Skin of body (tissue), 2 donors: ENCODE measurements around the gene C11orf52. TPM values are rescaled to one million over a fixed set of nuclear protein-coding genes. Genes with fewer than 3 reads are reported as not detected.
"Not testable (repeated sequence)": the region's sequence is repeated elsewhere in the genome, so short reads cannot be mapped to it uniquely, and the experiment has no call there.

Experiments used
- DNase-seq: peaks from one replicate; lab custom pipeline; 2025; lab: John Stamatoyannopoulos, UW
- total RNA-seq: library from RNA; depleted of rRNA; stranded (reverse); fragments of >200 nt; gene quantifications from one replicate; pipeline ENCODE4 v1.2.3, GENCODE V29; 2014

The C11orf52 gene
- 1.4 TPM for total RNA-seq

DNA sequence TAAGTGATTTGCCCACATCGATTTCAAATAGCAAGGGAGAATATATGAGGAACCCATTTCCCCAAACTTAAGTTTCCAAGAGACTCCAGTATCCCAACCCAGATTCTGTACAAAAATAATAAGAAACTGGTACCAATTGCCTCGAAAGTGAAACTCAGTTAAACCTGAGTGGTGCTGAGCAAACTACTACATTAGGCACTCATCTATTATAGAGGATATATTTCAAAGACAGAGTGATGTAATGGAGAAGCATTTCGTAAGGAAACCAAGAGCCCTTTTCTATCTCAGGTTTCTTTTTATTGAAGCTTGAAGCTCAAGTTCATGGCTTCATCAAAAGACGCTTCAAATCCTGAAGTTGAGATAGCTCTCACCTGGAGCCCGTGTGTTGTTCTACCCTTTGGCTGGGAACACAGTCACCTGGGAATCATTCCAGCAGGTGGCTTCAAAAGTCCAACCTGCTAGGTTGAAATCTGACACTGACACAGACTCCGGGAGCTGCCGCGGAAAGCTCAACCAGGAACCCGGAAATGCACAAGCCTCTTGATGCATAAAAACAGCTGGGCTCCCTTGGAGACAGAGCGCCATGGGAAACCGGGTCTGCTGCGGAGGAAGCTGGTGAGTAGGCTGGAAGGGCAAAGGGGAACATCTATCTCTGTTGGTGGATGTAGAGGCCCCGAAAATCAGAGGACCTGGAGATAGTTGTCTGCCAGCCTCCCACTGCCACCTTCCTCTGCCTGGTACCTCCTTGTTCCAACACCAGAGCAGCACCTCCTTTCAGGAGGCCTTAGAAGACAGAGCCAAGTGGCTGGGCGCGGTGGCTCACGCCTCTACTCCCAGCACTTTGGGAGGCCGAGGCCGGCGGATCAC is at the start of gene C11orf52:
C11orf52 (plus strand) TSS at position 524 of the 867 bp plus-strand sequence; CDS start at position 584, 60 bp downstream.
- peak; percentile 59 for DNase-seq

DNA sequence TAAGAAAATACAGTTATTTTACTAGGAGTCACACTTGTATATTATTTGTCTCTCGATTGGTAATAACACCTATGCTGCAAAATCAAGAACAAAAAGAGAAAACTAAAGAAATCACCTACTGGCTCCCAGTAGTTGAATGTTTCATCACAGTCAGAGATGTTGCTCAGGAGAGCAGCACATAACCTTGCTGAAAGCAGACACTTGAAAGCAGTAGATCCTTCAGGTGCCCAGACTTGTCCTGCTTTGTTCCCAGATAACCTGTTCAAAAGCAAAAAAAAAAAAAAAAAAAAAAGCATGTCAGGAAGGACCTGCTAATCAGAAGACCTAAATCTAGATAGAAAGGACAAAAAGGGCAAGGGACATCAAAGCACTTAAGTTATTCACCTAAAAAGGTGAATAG is 48.6 kb upstream of the C11orf52 start:
- DNase-seq: no peak

DNA sequence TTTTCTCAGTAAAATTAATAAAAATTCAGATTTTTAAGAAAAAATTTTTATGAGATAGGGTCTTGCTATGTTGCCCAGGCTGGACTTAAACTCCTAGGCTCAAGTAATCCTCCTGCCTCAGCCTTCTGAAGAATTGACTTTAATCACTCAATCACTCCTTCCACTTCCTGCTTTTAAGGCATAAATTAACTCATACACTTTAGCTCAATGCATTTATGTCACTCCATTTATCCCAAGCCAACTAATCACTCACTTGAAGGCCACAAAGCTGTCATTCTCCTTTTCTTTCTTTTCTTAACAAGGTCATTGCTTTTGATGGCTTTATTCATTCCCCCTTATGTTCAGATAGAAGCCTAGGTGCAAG is 48.2 kb upstream of the C11orf52 start:
- no peak for DNase-seq

GRCh38 chr11:111870886-111871692 is 47.6 kb upstream of the C11orf52 start, which contains the start of gene ALG9:
Gene ALG9 (minus strand): TSS chr11:111871581. CDS start chr11:111871482, 99 bp downstream.
- DNase-seq: peak; percentile 67

DNA sequence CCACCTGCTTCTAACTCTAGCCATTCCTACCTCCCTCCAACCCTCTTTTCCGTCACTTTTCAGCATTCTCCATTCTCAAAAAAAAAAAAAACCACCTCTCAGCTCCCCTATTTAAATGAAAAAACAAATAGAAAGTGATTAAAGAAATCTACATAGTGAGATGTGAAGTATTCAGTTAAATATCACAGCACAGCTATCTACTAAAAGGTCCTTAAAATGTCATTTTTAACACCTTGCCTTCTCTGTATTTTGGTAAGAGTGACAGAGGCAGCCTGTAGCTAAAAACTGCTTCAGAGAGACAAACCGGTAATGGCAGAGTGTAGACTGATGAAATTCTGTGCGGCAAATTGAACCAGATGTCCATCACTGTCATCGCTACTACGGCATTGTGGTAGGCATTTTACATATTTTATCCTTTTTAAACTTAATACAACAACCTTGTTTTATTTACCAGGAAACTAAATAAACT is 47.0 kb upstream of the C11orf52 start:
- DNase-seq: peak; percentile 42

GRCh38 chr11:111878385-111878848 is 40.3 kb upstream of the C11orf52 start:
- DNase-seq: peak; percentile 41

GRCh38 chr11:111878849-111879636 is 39.7 kb upstream of the C11orf52 start, which contains the start of the genes CFAP68 and FDXACB1:
Gene CFAP68 (plus strand): TSS chr11:111879541. CDS start chr11:111879561, 20 bp downstream.
Gene FDXACB1 (minus strand): TSS chr11:111879165. CDS start chr11:111879132, 33 bp downstream.
- DNase-seq: peak; percentile 97

- no peak for DNase-seq
Observed at GRCh38 chr11:111879637-111879960, 39.1 kb upstream of the C11orf52 start.

- DNase-seq: no peak
Observed at GRCh38 chr11:111882202-111882601, 36.5 kb upstream of the C11orf52 start.

- DNase-seq: not testable (repeated sequence)
Observed at GRCh38 chr11:111885053-111885452, 33.7 kb upstream of the C11orf52 start.

DNA sequence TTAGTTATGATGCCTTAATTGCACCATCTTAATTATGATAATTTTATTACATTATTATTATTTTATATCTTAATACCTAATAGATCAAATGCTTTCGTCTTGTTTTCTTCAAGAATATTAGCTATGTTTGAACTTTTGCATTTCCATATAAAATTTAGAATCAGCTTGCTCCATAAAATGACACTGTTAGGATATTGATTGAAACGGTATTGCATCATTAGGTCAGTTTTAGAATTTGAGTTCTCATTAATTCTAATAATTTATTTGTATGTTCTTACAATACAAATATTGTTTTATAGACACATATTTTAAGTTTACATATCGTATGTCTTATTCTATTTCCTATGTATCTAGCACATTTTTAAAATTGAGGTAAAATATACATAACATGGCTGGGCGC is 32.7 kb upstream of the C11orf52 start:
- no peak for DNase-seq

GRCh38 chr11:111886844-111887243 is 31.9 kb upstream of the C11orf52 start:
- no peak for DNase-seq

DNA sequence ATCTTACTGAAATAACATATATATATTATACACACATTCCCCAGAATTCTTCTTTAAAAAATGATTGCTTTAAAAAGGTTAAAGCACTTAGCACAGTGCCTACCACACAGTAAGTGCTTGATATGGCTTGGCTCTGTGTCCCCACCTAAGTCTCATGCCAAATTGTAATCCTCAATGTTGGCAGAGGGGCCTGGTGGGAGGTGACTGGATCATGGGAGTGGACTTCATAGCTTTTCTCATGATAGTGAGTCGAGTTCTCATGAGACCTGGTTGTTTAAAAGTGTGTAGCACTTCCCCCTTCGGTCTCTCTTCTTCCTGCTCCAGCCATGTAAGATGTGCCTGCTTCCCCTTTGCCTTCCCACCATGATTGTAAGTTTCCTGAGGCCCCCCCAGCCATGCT is 13.3 kb upstream of the C11orf52 start:
- DNase-seq: no peak

DNA sequence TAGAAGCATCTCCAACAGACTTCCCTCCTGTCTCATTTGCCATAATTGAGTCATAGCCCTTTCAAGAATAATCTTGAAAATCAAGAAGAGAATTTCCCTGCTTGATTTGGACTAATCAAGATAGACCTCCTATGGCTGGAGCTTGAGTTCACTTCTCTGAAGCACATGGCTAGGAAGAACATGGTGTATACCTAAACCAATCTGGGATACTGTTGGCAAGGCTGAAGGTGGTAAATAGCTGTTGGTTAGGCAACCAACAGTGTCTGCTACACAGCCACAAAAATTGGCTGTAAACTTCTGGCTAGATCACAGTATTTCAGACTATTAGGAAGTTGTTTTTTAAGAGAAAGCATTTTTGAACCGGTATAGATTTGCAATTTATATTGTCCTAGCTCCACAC is 12.0 kb upstream of the C11orf52 start:
- DNase-seq: no peak

- no peak for DNase-seq
Observed at GRCh38 chr11:111908639-111909305, 9.9 kb upstream of the C11orf52 start.

DNA sequence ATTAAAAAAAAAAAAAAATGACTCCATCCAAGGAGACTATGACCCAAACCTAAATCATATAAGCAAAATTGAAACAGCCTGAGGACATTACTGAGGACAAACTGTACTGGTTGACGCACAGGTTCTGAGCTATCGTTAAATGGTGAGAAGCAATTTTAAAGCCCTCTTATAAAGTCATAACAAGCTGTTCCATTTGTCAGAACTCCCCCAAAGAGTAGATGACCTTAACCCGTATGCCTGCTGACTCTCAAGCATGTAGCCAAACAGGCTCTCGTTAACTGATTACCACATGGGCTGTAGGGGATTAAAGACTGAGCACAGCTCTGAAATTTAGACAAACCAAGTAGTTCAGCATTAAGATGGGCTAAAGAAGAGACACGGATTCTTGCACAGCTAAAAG is 9.3 kb upstream of the C11orf52 start:
- DNase-seq: no peak

DNA sequence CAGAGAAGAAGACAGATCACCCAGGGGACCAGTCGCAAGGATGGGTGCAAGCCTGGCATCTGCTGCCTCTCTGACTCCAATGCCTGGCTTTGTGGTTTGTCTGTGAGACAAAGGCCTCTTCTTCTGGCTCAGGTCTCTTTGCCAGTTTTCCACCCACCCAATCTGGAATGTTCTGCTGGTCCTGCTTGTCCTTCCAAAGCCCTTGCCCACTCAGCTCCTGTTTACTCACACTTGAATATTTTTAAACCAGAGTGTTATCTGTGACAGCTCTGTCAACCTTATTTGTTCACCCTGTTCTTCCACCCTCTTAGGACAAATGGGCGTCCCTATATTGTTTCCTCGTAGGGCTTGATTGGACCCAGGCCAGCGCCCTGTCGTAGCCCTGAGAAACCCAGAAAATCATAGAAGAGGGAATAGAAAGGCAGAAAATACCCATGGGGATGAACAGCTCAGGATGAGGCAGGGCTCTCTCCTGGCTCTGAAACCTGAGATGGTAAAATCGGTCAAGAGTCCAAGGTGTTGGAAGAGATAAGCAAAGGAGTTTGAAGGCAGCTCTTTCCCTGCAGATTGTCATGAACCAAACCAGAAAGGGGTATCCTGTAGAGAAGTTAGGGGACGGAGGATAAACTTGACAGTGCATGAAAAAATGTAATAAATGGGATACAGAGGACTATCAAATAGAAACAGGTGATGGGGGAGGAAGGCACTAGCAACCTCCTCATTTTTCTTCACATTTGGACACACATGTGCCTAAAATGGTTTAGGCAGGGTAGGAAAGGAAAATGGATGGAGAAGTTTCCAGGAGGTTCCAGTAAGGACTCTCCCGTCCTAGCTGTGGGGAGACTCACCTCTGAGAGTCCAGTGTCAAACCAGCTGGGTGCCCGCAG is 7.8 kb upstream of the C11orf52 start:
- DNase-seq: no peak

DNA sequence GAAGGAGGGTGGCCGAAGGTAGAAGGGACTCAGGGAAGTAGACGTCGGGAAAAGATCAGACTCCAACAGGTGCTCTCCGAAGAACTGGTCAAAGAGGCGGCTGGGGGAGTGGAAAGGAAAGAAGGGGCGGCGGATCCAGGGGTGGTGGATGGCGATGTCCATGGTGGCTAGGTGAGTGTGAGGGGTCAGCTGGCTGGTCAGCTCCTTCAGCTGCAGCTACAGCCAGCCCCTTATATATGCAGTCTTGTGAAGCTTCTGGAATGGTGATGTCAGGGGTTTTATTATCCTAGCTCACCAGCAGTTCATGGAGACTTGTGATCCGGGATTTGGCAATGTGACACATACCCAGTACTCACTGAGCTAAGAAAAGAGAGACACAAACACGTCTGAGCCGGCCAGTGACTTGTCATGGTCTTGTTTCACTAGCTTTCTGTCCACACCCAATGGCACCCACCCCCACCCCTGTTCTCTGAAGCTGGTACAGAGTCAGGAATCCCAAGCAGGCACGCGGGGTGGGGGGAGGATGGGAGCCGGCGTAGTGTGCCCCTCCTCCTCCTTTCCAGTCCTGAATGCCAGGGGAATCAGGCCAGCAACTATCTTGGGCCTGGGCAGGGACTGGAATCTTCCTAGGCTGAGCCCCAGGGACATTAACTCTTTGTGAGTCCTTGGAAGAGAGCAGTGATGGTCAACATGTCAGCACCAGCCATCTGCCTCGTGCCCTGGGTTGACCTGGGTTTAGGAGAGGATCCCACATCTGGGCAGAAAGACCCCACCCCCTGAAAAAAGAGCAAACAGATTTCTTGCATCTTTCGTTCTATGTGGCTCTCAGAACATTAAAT is 6.9 kb upstream of the C11orf52 start, which contains the start of gene CRYAB:
CRYAB (minus strand) TSS at position 208 of the 839 bp plus-strand sequence; CDS start at position 162, 46 bp downstream.
- DNase-seq: peak; percentile 76
